Activated CD4-positive, CD25-positive, alpha-beta regulatory T cell treated with anti-CD3 and anti-CD28 coated beads, Interleukin-2, amount 50 U/mL, for 16 hours (primary cell): ENCODE results near the gene KLHL7.
"Not testable (repeated sequence)": the region's sequence is repeated elsewhere in the genome, so short reads cannot be mapped to it uniquely, and the experiment has no call there.

ENCODE experiments used
- DNase-seq: peaks from one replicate; pipeline ENCODE4 v3.0.0-alpha.2; 2020; ENCODE audit warnings: low read depth, low spot score

Gene KLHL7

GRCh38 chr7:23106823-23107663 lies 1.5 kb downstream of the KLHL7 start:
- DNase-seq, result no peak

GRCh38 chr7:23107781-23108180 lies 2.2 kb downstream of the KLHL7 start:
- DNase-seq, result no peak

- no peak for DNase-seq
Measured at GRCh38 chr7:23108995-23109394, 3.4 kb downstream of the KLHL7 start.

DNA sequence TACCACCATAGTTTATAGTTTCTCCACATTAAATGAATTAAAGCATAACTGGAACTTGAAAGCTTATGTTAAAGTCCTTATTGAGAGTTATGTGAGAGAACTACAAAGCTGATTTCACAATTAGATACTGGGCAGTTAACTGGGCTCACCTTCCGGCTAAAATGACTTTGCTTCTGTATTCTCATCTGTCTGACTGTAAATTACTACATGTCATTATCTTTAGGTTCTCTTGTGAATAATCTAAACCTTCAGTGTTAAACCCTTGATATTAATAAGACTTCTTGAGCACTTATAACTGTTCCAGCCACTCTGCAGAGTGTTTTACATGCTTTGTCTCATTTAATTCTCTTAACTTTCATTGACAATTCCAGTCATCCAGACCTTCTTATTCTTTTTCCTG lies 3.9 kb downstream of the KLHL7 start:
- DNase-seq, result no peak

DNA sequence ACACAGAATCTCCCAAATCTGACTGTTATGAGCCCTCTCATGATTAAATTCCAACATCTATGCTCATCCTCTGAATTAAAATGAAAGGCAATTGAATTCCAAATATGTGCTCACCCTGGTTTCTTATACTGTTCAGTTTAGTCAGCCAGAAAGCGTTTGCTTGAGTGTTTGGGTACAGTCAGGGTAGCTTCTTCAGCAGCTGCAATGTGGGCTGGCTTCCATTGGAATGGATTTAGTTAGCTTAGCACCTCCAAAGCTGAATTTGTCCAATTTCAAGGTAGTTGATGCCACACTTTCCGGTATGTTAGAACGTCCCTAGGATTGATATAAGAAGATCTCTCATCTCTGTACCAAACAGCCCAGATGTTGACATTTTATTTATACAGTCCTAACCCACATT lies 9.3 kb downstream of the KLHL7 start:
- DNase-seq, result no peak

DNA sequence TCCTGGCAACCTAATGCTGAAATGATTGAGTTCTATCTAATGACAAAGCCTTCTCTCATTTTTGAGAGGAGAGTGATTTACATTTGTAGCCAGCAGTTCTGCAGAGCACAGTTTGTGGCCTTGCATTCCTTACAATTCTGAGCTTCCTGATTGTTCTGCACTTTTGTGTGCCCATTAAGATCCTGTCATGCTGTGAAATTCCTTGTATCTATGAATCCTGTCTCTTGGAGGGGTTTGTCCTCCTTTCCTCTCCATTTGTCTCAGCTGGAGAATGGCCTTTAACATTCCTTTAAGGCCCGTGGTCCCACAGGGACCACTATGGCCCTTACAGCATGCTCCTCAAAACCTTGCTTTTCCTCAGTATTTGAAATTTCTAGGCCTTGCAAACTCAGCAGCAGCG lies 10.4 kb downstream of the KLHL7 start:
- DNase-seq, result no peak

- DNase-seq, result no peak
Measured at GRCh38 chr7:23117841-23118240, 12.3 kb downstream of the KLHL7 start.

DNA sequence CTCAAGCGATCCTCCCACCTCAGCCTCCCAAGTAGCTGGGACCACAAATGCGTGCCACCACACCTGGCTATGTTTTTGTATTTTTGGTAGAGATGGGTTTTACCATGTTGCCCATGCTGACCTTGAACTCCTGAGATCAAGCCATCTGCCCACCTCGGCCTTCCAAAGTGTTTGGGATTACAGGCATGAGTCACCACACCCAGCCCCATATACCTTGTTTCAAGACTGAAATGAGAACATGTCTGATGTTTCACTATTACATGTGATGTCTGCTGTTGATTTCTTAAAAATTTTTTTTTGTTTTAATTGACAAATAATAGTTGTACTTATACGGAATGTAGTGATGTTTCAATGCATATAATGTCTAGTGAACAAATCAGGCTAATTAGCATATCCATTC lies 14.5 kb downstream of the KLHL7 start:
- DNase-seq, result no peak

DNA sequence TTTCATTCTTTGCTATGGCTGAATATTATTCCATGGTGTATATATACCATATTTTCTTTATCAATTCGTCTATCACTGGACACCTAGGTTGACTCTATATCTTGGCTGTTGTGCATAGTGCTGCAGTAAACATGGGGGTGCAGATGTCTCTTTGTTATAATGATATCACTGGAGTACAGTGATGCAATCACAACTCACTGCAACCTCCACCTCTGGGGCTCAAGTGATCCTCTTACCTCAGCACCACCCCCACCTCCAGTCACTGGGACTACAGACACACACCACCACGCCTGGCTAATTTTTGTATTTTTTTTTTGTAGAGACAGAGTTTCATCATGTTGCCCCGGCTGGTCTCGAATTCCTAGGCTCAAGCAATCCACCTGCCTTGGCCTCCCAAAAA lies 15.6 kb downstream of the KLHL7 start:
- no peak for DNase-seq

- no peak for DNase-seq
Measured at GRCh38 chr7:23123007-23123406, 17.4 kb downstream of the KLHL7 start.

GRCh38 chr7:23123465-23123864 lies 17.9 kb downstream of the KLHL7 start:
- DNase-seq, result no peak

GRCh38 chr7:23129036-23129435 lies 23.5 kb downstream of the KLHL7 start:
- no peak for DNase-seq

DNA sequence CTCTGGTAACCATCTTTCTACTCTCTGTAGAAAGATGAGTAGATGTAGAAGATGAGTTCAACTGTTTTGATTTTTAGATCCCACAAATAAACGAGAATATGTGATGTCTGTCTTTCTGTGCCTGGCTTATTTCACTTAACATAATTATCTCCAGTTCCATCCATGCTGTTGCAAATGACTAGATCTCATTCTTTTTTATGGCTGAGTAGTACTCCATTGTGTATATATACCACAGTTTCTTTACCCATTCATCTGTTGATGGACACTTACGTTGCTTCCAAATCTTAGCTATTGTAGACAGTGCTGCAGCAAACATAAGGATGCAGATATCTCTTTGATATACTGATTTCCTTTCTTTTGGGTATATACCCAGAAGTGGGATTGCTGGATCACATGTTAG lies 26.2 kb downstream of the KLHL7 start:
- not testable (repeated sequence) for DNase-seq

DNA sequence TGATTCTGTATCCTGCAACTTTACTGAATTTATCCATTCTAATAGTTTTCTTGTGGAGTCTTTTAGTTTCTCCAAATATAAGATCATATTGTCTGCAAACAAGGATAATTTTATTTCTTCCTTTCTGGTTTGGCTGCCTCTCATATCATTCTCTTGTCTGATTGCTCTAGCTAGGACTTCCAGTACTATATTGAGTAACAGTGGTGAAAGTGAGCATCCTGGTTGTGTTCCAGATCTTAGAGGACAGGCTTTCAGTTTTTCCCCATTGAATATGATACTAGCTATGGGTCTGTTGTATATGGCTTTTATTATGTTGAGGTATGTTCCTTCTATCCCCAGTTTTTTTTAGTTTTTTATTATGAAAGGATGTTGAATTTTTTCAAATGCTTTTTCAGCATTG lies 28.2 kb downstream of the KLHL7 start:
- no peak for DNase-seq

DNA sequence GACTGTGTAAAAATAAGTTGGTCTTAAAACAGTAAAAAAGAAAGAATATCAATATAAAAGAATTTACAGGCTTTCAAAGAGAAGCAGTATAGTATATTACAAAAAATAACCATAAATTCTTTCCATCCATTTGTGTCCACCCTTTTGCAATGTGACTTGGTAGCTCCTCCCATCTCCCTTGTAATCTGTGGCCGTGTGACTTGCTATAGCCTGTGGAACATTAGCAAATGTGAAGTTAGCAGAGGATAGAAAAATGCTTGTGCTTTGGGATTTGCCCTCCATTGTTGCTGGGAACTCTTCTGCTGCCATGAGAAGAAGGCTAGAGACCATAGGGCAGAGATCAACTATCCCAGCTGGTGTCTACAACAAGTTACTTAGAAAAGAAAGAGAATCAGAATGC lies 30.2 kb downstream of the KLHL7 start:
- DNase-seq, result no peak

DNA sequence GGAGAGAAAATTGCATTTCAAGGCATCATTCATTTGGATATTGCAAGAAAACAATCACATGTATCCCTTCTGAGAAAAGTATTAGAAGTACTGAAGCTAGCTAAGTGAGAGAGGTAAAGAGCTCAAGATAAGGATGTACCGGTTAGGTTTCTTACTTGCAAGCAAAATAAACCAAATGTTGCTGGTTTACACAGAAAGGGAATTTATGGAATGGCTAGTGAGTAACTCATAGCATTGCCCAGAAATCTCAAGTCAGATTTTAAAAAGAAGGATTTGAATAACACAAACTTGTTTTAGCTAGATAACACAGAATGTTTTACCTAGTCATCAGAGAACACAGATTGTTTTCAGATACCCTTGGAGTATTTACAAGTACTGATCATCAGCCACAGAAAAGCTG lies 30.6 kb downstream of the KLHL7 start:
- no peak for DNase-seq

GRCh38 chr7:23157679-23158078 lies 52.1 kb downstream of the KLHL7 start:
- no peak for DNase-seq

- DNase-seq, result no peak
Measured at GRCh38 chr7:23158546-23158945, 53.0 kb downstream of the KLHL7 start.

- DNase-seq, result no peak
Measured at GRCh38 chr7:23161482-23161881, 55.9 kb downstream of the KLHL7 start.

DNA sequence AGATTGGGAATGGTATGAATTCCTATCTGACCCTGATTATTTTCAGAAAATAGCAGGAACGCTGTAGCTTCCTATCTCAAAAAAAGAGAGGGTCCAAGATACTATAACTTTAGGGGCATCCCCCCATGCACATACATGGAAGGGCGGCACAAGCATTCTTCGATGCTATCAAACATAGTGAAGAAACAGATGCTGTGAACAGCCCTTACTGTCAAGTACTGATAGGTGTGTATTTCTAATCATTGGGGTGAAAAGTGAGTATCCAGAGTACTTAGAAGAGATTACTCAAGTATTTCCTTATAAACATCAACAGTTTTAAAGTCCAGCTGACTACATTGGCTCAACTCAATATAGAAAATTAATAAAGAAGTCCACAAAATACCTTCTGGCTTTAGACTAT lies 59.3 kb downstream of the KLHL7 start:
- DNase-seq, result no peak

- no peak for DNase-seq
Measured at GRCh38 chr7:23165316-23165715, 59.7 kb downstream of the KLHL7 start.

GRCh38 chr7:23167691-23168090 lies 62.1 kb downstream of the KLHL7 start:
- DNase-seq, result no peak

GRCh38 chr7:23168111-23168885 lies 62.7 kb downstream of the KLHL7 start:
- no peak for DNase-seq
